Liver (tissue), 9 donors: Measurements from ENCODE around the gene EXOC7. TPM values are rescaled to one million over a fixed set of nuclear protein-coding genes. Genes with fewer than 3 reads are reported as not detected.
A peak's percentile ranks its signal among the peaks of the same experiment; 100 is the strongest.

Experiments
- DNase-seq: peaks from one replicate; pipeline ENCODE4 v3.0.0-alpha.2; 2017; ENCODE audit warnings: low spot score
- H3K27ac ChIP-seq, 2 donors: one replicate each; pipeline ENCODE4 v1.7.0; 2013; ENCODE audit warnings: inconsistent platforms in 2 of 2, low read length in 2 of 2, control low read depth in 1 of 2, low read depth in 1 of 2, mild to moderate bottlenecking in 1 of 2
- H3K27me3 ChIP-seq, 4 donors: one replicate each; pipeline versions ENCODE4 v1.6.1 to v1.7.0; 2013; ENCODE audit warnings: low read length in 3 of 4, inconsistent platforms in 1 of 4, mild to moderate bottlenecking in 1 of 4, moderate library complexity in 1 of 4; ENCODE audit not compliant: control insufficient read depth in 4 of 4, insufficient read depth in 4 of 4
- H3K36me3 ChIP-seq, 4 donors: one replicate each; pipeline versions ENCODE4 v1.6.1 to v1.7.0; 2013; ENCODE audit warnings: low read length in 3 of 4, mild to moderate bottlenecking in 3 of 4, low read depth in 1 of 4, moderate library complexity in 1 of 4; ENCODE audit not compliant: control insufficient read depth in 4 of 4, insufficient read depth in 3 of 4
- H3K4me1 ChIP-seq, 4 donors: one replicate each; pipeline versions ENCODE4 v1.6.1 to v1.7.0; 2013; ENCODE audit warnings: low read length in 3 of 4, mild to moderate bottlenecking in 3 of 4, moderate library complexity in 1 of 4; ENCODE audit not compliant: control insufficient read depth in 4 of 4, insufficient read depth in 4 of 4
- H3K4me3 ChIP-seq, 3 donors: one replicate each; pipeline versions ENCODE4 v1.6.1 to v1.7.0; 2013; ENCODE audit warnings: low read length in 3 of 3, control low read depth in 1 of 3, low read depth in 1 of 3, mild to moderate bottlenecking in 1 of 3
- H3K9ac ChIP-seq, 2 donors: one replicate each; pipeline ENCODE4 v1.7.0; 2013; ENCODE audit warnings: low read length in 2 of 2, mild to moderate bottlenecking in 2 of 2, moderate library complexity in 2 of 2, control low read depth in 1 of 2, low read depth in 1 of 2
- H3K9me3 ChIP-seq, 4 donors: one replicate each; pipeline versions ENCODE4 v1.6.1 to v1.7.0; 2013; ENCODE audit warnings: low read length in 3 of 4; ENCODE audit not compliant: control insufficient read depth in 4 of 4
- ATF3 ChIP-seq: IDR thresholded peaks from 2 replicates; pipeline ENCODE4 v1.6.1; 2016; ENCODE audit warnings: antibody characterized with exemption
- CTCF ChIP-seq: fragments of 150-350 bp; IDR thresholded peaks from 2 replicates; pipeline ENCODE4 v1.5.1; 2017; ENCODE audit warnings: improper control_type of control experiment, low read depth, low read length; ENCODE audit not compliant: missing input control
- EGR1 ChIP-seq, 2 donors: IDR thresholded peaks; 2 replicates each; pipeline ENCODE4 v1.6.1; 2016 to 2018; ENCODE audit warnings: antibody characterized with exemption in 2 of 2, low read depth in 2 of 2
- GABPA ChIP-seq, 2 donors: IDR thresholded peaks in 1 of 2; conservative IDR thresholded peaks in 1 of 2; 2 replicates each; pipeline ENCODE4 v1.6.1; 2016; ENCODE audit warnings: antibody characterized with exemption in 2 of 2, mild to moderate bottlenecking in 1 of 2, moderate library complexity in 1 of 2
- HNF4A ChIP-seq, 2 donors: conservative IDR thresholded peaks; 2 replicates each; pipeline ENCODE4 v1.6.1; 2016; ENCODE audit warnings: antibody characterized with exemption in 2 of 2, mild to moderate bottlenecking in 2 of 2
- HNF4G ChIP-seq: IDR thresholded peaks from 2 replicates; pipeline ENCODE4 v1.6.1; 2016; ENCODE audit warnings: antibody characterized with exemption
- JUND ChIP-seq, 2 donors: IDR thresholded peaks; 2 replicates each; pipeline ENCODE4 v1.6.1; 2016; ENCODE audit warnings: antibody characterized with exemption in 2 of 2
- NR2F2 ChIP-seq: IDR thresholded peaks from 2 replicates; pipeline ENCODE4 v1.6.1; 2016; ENCODE audit warnings: antibody characterized with exemption
- RAD21 ChIP-seq, 2 donors: IDR thresholded peaks; 2 replicates each; pipeline ENCODE4 v1.6.1; 2016; ENCODE audit warnings: antibody characterized with exemption in 2 of 2, mild to moderate bottlenecking in 2 of 2
- REST ChIP-seq: IDR thresholded peaks from 2 replicates; pipeline ENCODE4 v1.6.1; 2016; ENCODE audit warnings: antibody characterized with exemption, mild to moderate bottlenecking
- SP1 ChIP-seq: IDR thresholded peaks from 2 replicates; pipeline ENCODE4 v1.6.1; 2018; ENCODE audit warnings: antibody characterized with exemption, mild to moderate bottlenecking
- TAF1 ChIP-seq: conservative IDR thresholded peaks from 2 replicates; pipeline ENCODE4 v1.6.1; 2016; ENCODE audit warnings: antibody characterized with exemption, mild to moderate bottlenecking
- YY1 ChIP-seq: IDR thresholded peaks from 2 replicates; pipeline ENCODE4 v1.6.1; 2016; ENCODE audit warnings: antibody characterized with exemption, mild to moderate bottlenecking
- ZBTB33 ChIP-seq: IDR thresholded peaks from 2 replicates; pipeline ENCODE4 v1.6.1; 2016; ENCODE audit warnings: antibody characterized with exemption
- WGBS: extraction: QIAGEN DNeasy Blood & Tissue Kit; methylation state at CpG from one replicate; pipeline ENCODE4 v1.1.7; 2013; 5-methylcytosine and 5-hydroxymethylcytosine counted together
- polyA plus RNA-seq, 2 donors: library from polyadenylated mRNA; stranded (reverse) in 1 of 2; unstranded in 1 of 2; fragments of 200-250 nt in 1 of 2; fragments of >200 nt in 1 of 2; fragmentation: Nextera tagmentation in 1 of 2; extraction: Ambion mirVana in 1 of 2; gene quantifications; one replicate each; pipeline versions ENCODE4 v1.2.1 to v1.2.3, GENCODE V29; 2013 to 2015
- total RNA-seq, 2 donors: library from RNA; depleted of rRNA; stranded (reverse); fragments of >200 nt; gene quantifications; one replicate each; pipeline ENCODE4 v1.2.3, GENCODE V29; 2014
- donor health status: healthy.
- donor health status: healthy.
- donor health status: healthy.
- donor health status: healthy.
- donor health status: healthy.

EXOC7 gene
- total RNA-seq, result 10 to 100 TPM; 45.3 to 64.8 TPM
- 10 to 100 TPM; 28.0 to 31.1 TPM for polyA plus RNA-seq

- TF ChIP-seq REST (no peak), NR2F2 (no peak), JUND (IDR thresholded peaks at IDR 0.05) (no peak), SP1 (no peak), HNF4G (no peak), GABPA (IDR thresholded peaks at IDR 0.05 in 1 of 2, conservative IDR thresholded peaks at IDR 0.05 in 1 of 2) (peak in 1 of 2 donors; percentile 87), ZBTB33 (peak; percentile 74), YY1 (peak; percentile 99)
- Histone ChIP-seq H3K4me3 (peak within 1 kb of the TSS; percentile 76 to 96 (median 94)), H3K36me3 (peaks cover 8 to 19% (median 12%) of the 10 kb centered on the region in 4 donors), H3K9me3 (no peaks in the 10 kb centered on the region), H3K4me1 (peaks cover 3 to 14% (median 8%) of the 10 kb centered on the region in 4 donors), H3K27me3 (no peaks in the 10 kb centered on the region), H3K27ac (peak within 1 kb of the TSS; percentile 17 to 61), H3K9ac (peak within 1 kb of the TSS; percentile 53 to 61)
- 5% methylated on average over 55 of the region's 55 CpGs for WGBS
- DNase-seq, result peak; percentile 96
Observed at GRCh38 chr17:76103274-76104139, at the start of gene EXOC7. EXOC7 (minus strand) TSS chr17:76103787; CDS start chr17:76103692, 95 bp downstream.

GRCh38 chr17:76153202-76153601 is 49.6 kb upstream of the EXOC7 start:
- DNase-seq, result peak; percentile 23
- H3K9me3 ChIP-seq, result no peaks in the 10 kb centered on the region
- no peak overlapping the region for H3K9ac ChIP-seq
- no peaks in the 10 kb centered on the region for H3K27me3 ChIP-seq
- H3K4me1 ChIP-seq, result peaks cover 0 to 13% (median 11%) of the 10 kb centered on the region in 4 donors
- TF ChIP-seq YY1, result no peak
- TF ChIP-seq HNF4A (conservative IDR thresholded peaks at IDR 0.05), result no peak
- TF ChIP-seq JUND (IDR thresholded peaks at IDR 0.05), result no peak
- TF ChIP-seq CTCF, result no peak
- no peak for TF ChIP-seq ATF3
- no peak for TF ChIP-seq SP1
- no peak for TF ChIP-seq NR2F2
- TF ChIP-seq TAF1, result no peak
- no peak for TF ChIP-seq RAD21 (IDR thresholded peaks at IDR 0.05)
- TF ChIP-seq REST, result no peak
- TF ChIP-seq EGR1 (IDR thresholded peaks at IDR 0.05; ENCODE audit: low read depth in 2 of 2), result no peak
- no peak overlapping the region for H3K4me3 ChIP-seq
- no peaks in the 10 kb centered on the region for H3K36me3 ChIP-seq
- 95% methylated on average over 9 of the region's 9 CpGs for WGBS
- H3K27ac ChIP-seq, result no peak overlapping the region
